IMR-90 (cell line): ENCODE measurements around the gene SMOC1. TPM values are rescaled to one million over a fixed set of nuclear protein-coding genes. Genes with fewer than 3 reads are reported as not detected.

Experiments
- ATAC-seq: fragments of 200-7000 bp; cut with Tn5 transposase; 2 replicates; pipeline ENCODE4 v1.9.1; 2020; ENCODE audit warnings: low read depth, mild to moderate bottlenecking, moderate library complexity
- BruUV-seq: library from RNA; stranded (reverse); fragments of 400-500 nt; replicated peaks from 2 replicates; lab custom pipeline; 2021; lab: Mats Ljungman, UMichigan
- CTCF ChIA-PET: fragments of 300-600 bp; formaldehyde crosslinking; extraction: SDS; loops from one replicate; lab custom pipeline; 2021; ENCODE audit warnings: antibody characterized with exemption; lab: Yijun Ruan, JAX
- POLR2A ChIA-PET: fragments of 300-600 bp; sonication (Branson Sonifier 250); formaldehyde crosslinking; loops from one replicate; lab custom pipeline; 2022; ENCODE audit warnings: antibody characterized with exemption; ENCODE audit not compliant: unreplicated experiment; lab: Charles Lee
- DNase-seq: peaks from one replicate; pipeline ENCODE4 v3.0.0; 2013
- H2AFZ ChIP-seq: replicated peaks from 2 replicates; pipeline ENCODE3; 2013; ENCODE audit warnings: low read length, mild to moderate bottlenecking; ENCODE audit not compliant: poor library complexity
- H2AK5ac ChIP-seq: 2 replicates; pipeline ENCODE4 v1.6.1; 2013; ENCODE audit warnings: low read depth, low read length, inconsistent platforms
- H2AK9ac ChIP-seq: replicated peaks from 2 replicates; pipeline ENCODE3; 2013; ENCODE audit warnings: mild to moderate bottlenecking, low read depth, low read length, moderate library complexity; ENCODE audit not compliant: poor library complexity
- H2BK120ac ChIP-seq: 2 replicates; pipeline ENCODE4 v1.6.1; 2013; ENCODE audit warnings: low read depth, low read length, inconsistent platforms
- H2BK15ac ChIP-seq: 3 replicates; pipeline ENCODE4 v1.6.1; 2013; ENCODE audit warnings: low read depth, low read length, inconsistent platforms
- H2BK20ac ChIP-seq: 2 replicates; pipeline ENCODE4 v1.6.1; 2013; ENCODE audit warnings: low read depth, mild to moderate bottlenecking, inconsistent platforms, low read length, moderate library complexity
- H2BK5ac ChIP-seq: 2 replicates; pipeline ENCODE4 v1.6.1; 2013; ENCODE audit warnings: mild to moderate bottlenecking, low read depth, low read length, inconsistent platforms; ENCODE audit not compliant: poor library complexity, severe bottlenecking
- H3K14ac ChIP-seq: replicated peaks from 2 replicates; pipeline ENCODE4 v1.6.1; 2013; ENCODE audit warnings: low read depth, low read length, inconsistent platforms
- H3K18ac ChIP-seq: 2 replicates; pipeline ENCODE4 v1.6.1; 2013; ENCODE audit warnings: low read depth, low read length, control low read depth
- H3K23ac ChIP-seq: 2 replicates; pipeline ENCODE4 v1.6.1; 2013; ENCODE audit warnings: low read depth, low read length, inconsistent platforms
- H3K27ac ChIP-seq: 2 replicates; pipeline ENCODE4 v1.5.1; 2013; ENCODE audit warnings: mild to moderate bottlenecking, control low read depth, low read length; ENCODE audit not compliant: insufficient read depth
- H3K27me3 ChIP-seq: 2 replicates; pipeline ENCODE4 v1.6.1; 2013; ENCODE audit warnings: low read length; ENCODE audit not compliant: control insufficient read depth, insufficient read depth
- H3K36me3 ChIP-seq: 2 replicates; pipeline ENCODE4 v1.6.1; 2013; ENCODE audit warnings: low read length, mixed read lengths; ENCODE audit not compliant: control insufficient read depth, insufficient read depth
- H3K4ac ChIP-seq: 2 replicates; pipeline ENCODE4 v1.6.1; 2013; ENCODE audit warnings: low read depth, low read length, inconsistent platforms
- H3K4me1 ChIP-seq: 2 replicates; pipeline ENCODE4 v1.6.1; 2013; ENCODE audit warnings: low read length, mixed read lengths; ENCODE audit not compliant: control insufficient read depth, insufficient read depth
- H3K4me2 ChIP-seq: 2 replicates; pipeline ENCODE4 v1.6.1; 2013; ENCODE audit warnings: low read depth, mild to moderate bottlenecking, control low read depth, low read length, moderate library complexity
- H3K4me3 ChIP-seq: 2 replicates; pipeline ENCODE4 v1.5.1; 2013; ENCODE audit warnings: low read depth, mild to moderate bottlenecking, control low read depth, low read length, moderate library complexity; ENCODE audit not compliant: insufficient read depth
- H3K56ac ChIP-seq: 2 replicates; pipeline ENCODE4 v1.6.1; 2013; ENCODE audit warnings: low read length, inconsistent platforms; ENCODE audit not compliant: insufficient read depth; ENCODE audit errors: extremely low read depth
- H3K79me1 ChIP-seq, 2 experiments: 2 replicates each; pipeline ENCODE4 v1.6.1; 2013; ENCODE audit warnings: low read length in 2 of 2, inconsistent platforms in 1 of 2, low read depth in 1 of 2
- H3K9ac ChIP-seq: 2 replicates; pipeline ENCODE4 v1.6.1; 2013; ENCODE audit warnings: low read depth, low read length, control low read depth
- H3K9me1 ChIP-seq: 2 replicates; pipeline ENCODE4 v1.6.1; 2013; ENCODE audit warnings: low read length, inconsistent platforms; ENCODE audit not compliant: insufficient read depth
- H3K9me3 ChIP-seq: 2 replicates; pipeline ENCODE4 v1.6.1; 2013; ENCODE audit warnings: low read length; ENCODE audit not compliant: control insufficient read depth, insufficient read depth
- H4K20me1 ChIP-seq: 2 replicates; pipeline ENCODE4 v1.6.1; 2013; ENCODE audit warnings: low read length, inconsistent platforms; ENCODE audit not compliant: insufficient read depth
- H4K5ac ChIP-seq: 2 replicates; pipeline ENCODE4 v1.6.1; 2013; ENCODE audit warnings: mild to moderate bottlenecking, low read depth, low read length, control low read depth
- H4K8ac ChIP-seq, 2 experiments: 2 replicates each; pipeline ENCODE4 v1.6.1; 2013; ENCODE audit warnings: low read depth in 2 of 2, low read length in 2 of 2, control low read depth in 1 of 2, inconsistent platforms in 1 of 2
- H4K91ac ChIP-seq: 2 replicates; pipeline ENCODE4 v1.6.1; 2013; ENCODE audit warnings: low read depth, low read length, inconsistent platforms; ENCODE audit not compliant: insufficient read depth
- BHLHE40 ChIP-seq: fragments of 150-350 bp; IDR thresholded peaks from 2 replicates; pipeline ENCODE4 v1.6.1; 2016; ENCODE audit warnings: mild to moderate bottlenecking, low read depth, low read length
- CEBPB ChIP-seq: IDR thresholded peaks from 2 replicates; pipeline ENCODE4 v1.6.1; 2012; ENCODE audit warnings: low read depth, low read length, improper control_type of control experiment
- FOS ChIP-seq: fragments of 150-350 bp; IDR thresholded peaks from 2 replicates; pipeline ENCODE4 v1.6.1; 2016; ENCODE audit warnings: low read depth, low read length
- POLR2A ChIP-seq: IDR thresholded peaks from 2 replicates; pipeline ENCODE4 v1.6.1; 2012; ENCODE audit warnings: mild to moderate bottlenecking, low read depth, low read length
- RAD21 ChIP-seq: IDR thresholded peaks from 2 replicates; pipeline ENCODE4 v1.6.1; 2012; ENCODE audit warnings: low read length, improper control_type of control experiment
- RCOR1 ChIP-seq: IDR thresholded peaks from 2 replicates; pipeline ENCODE4 v1.6.1; 2012; ENCODE audit warnings: mild to moderate bottlenecking, low read length, improper control_type of control experiment; ENCODE audit not compliant: insufficient replicate concordance
- SMC3 ChIP-seq: fragments of 150-350 bp; IDR thresholded peaks from 2 replicates; pipeline ENCODE4 v1.6.1; 2016; ENCODE audit warnings: low read depth, mild to moderate bottlenecking, antibody characterized with exemption, low read length, moderate library complexity
- WGBS, 2 experiments: methylation state at CpG; one replicate each; pipeline versions ENCODE4 v1.1.5 to v1.1.7; 2013; ENCODE audit warnings: missing lambda C conversion rate in 2 of 2; ENCODE audit not compliant: insufficient read length in 1 of 2; ENCODE audit errors: extremely low coverage in 2 of 2; 5-methylcytosine and 5-hydroxymethylcytosine counted together
- dilution Hi-C: fragments of 300-500 bp; cut with HindIII; formaldehyde crosslinking; loops from one replicate; pipeline ENCODE4 v1.14.3; 2018; ENCODE audit warnings: low sequenced_read_pairs; ENCODE audit not compliant: unreplicated experiment
- in situ Hi-C: fragments of 300-500 bp; cut with MboI; formaldehyde crosslinking; loops from 3 replicates; pipeline ENCODE4 v1.14.3; 2019; ENCODE audit warnings: low sequenced_read_pairs, inconsistent platforms, mixed read lengths
- intact Hi-C: fragments of 100-400 bp; cut with micrococcal nuclease; formaldehyde crosslinking; loops from 2 replicates; pipeline ENCODE4 v1.10.0; 2022
- polyA plus RNA-seq, 3 experiments: library from polyadenylated mRNA; depleted of rRNA; stranded (reverse); fragments of >200 nt; gene quantifications; 2 replicates each; pipeline ENCODE4 v1.2.3, GENCODE V29; 2012; ENCODE audit warnings: low replicate concordance in 1 of 3
- total RNA-seq: library from RNA; depleted of rRNA; stranded (reverse); fragments of >200 nt; gene quantifications from 2 replicates; pipeline ENCODE4 v1.2.3, GENCODE V29; 2012

The SMOC1 gene
- total and polyA plus RNA-seq, 2 of the 4 experiments (the other 2 are of a cell fraction), result 0.90 to 4.1 TPM

DNA sequence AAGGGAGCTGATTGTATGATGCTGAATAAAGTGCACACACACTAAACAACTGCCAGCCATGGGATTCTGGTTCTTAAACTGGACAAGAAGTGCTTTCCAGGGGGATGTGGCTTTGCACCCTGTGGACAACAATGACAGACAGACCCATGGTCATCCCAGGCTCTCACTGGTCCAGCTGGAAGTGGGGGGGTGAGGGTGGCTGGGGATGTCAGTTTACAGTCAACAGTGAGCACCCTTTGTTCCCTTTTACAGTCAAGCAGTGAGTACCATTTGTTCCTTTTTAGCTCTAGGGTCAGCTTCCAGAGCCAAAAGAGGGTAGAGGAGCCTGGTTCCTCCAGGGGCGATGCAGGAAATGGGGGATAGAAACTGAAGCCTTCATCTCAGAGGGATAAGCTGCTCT lies 100.7 kb downstream of the SMOC1 start:
- POLR2A ChIA-PET, result no interaction called here
- dilution Hi-C loops, result no loop called here
- CTCF ChIA-PET, result no interaction called here

More for the DNA sequence above, 100.7 kb downstream of the SMOC1 start:
- no peaks in the 10 kb centered on the region for H3K27me3 ChIP-seq
- no peaks in the 10 kb centered on the region for H3K79me1 ChIP-seq
- no peak overlapping the region for H2AFZ ChIP-seq
- H3K23ac ChIP-seq, result no peak overlapping the region
- H3K9me3 ChIP-seq, result no peaks in the 10 kb centered on the region
- H4K20me1 ChIP-seq, result no peaks in the 10 kb centered on the region
- no peak overlapping the region for H2BK15ac ChIP-seq
- no peak overlapping the region for H4K8ac ChIP-seq
- no peak overlapping the region for H3K4me3 ChIP-seq
- H3K18ac ChIP-seq, result no peak overlapping the region
- H3K4me2 ChIP-seq, result no peak overlapping the region
- H3K36me3 ChIP-seq, result peaks cover 14% of the 10 kb centered on the region
- H2BK120ac ChIP-seq, result no peak overlapping the region
- no peak overlapping the region for H3K56ac ChIP-seq
- no peak overlapping the region for H3K14ac ChIP-seq
- ATAC-seq (no peak), DNase-seq (no peak)
- no peak overlapping the region for H3K27ac ChIP-seq
- H2BK20ac ChIP-seq, result no peak overlapping the region
- peaks cover 17% of the 10 kb centered on the region for H3K4me1 ChIP-seq
- peaks cover 6% of the 10 kb centered on the region; the same call in 1 of the 2 replicates for H3K9me1 ChIP-seq
- no peak overlapping the region for H2BK5ac ChIP-seq
- in situ Hi-C loops, result no loop called here
- no peak for TF ChIP-seq RCOR1
- no peak for TF ChIP-seq SMC3
- TF ChIP-seq CEBPB, result no peak
- no peak for TF ChIP-seq BHLHE40
- TF ChIP-seq RAD21, result no peak
- no peak for TF ChIP-seq POLR2A
- no peak for TF ChIP-seq FOS
- WGBS, 2 experiments, result no CpG with 5 or more reads among the region's 1 CpG
- H3K9ac ChIP-seq, result no peak overlapping the region
- H2AK5ac ChIP-seq, result no peak overlapping the region
- no peak overlapping the region for H3K4ac ChIP-seq
- intact Hi-C loops, result no loop called here
- H2AK9ac ChIP-seq, result no peak overlapping the region
- no TSS peak for BruUV-seq
- no peak overlapping the region for H4K5ac ChIP-seq
- no peak overlapping the region for H4K91ac ChIP-seq
